HG02840 (cell line): ENCODE results near the gene AJUBA.
"Not testable (repeated sequence)": the region's sequence is repeated elsewhere in the genome, so short reads cannot be mapped to it uniquely, and the experiment has no call there.

Experiments used
- ATAC-seq: cut with Tn5 transposase; IDR thresholded peaks from one replicate; pipeline ENCODE4 v1.9.1; 2021; ENCODE audit warnings: mild to moderate bottlenecking, moderate library complexity, moderate number of reproducible peaks; ENCODE audit not compliant: unreplicated experiment, low FRiP score

AJUBA gene

DNA sequence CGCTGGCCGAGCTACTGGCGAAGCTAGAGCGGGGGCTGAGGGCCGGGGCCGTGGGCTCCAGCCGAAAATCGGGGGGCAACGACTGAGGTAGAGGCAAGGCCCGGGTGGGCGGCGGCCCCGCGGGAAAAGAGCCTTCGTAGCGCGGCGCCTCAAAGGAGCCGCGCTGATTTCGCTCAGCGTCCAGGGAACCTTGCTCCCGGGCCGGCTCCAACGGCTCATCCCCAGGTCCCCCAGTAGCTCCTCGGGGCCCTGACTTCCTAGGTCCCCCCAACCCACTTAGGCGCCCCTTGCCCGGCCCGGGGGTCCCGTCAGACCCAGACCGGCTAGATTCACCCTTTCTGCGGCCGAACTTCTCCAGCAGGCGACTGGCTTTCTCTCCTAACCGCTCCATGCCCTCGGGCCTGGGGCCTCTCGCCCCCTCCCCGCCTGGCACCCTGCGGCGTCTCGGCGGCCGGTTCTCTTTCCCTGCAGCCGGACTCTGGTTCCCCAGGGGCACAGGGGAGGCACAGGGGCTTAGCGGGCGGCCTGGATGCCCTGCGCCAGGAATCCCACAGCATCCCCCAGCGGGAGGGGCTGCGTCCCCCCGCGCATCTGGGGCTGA is 375 bp downstream of the AJUBA start:
- ATAC-seq, result no peak

DNA sequence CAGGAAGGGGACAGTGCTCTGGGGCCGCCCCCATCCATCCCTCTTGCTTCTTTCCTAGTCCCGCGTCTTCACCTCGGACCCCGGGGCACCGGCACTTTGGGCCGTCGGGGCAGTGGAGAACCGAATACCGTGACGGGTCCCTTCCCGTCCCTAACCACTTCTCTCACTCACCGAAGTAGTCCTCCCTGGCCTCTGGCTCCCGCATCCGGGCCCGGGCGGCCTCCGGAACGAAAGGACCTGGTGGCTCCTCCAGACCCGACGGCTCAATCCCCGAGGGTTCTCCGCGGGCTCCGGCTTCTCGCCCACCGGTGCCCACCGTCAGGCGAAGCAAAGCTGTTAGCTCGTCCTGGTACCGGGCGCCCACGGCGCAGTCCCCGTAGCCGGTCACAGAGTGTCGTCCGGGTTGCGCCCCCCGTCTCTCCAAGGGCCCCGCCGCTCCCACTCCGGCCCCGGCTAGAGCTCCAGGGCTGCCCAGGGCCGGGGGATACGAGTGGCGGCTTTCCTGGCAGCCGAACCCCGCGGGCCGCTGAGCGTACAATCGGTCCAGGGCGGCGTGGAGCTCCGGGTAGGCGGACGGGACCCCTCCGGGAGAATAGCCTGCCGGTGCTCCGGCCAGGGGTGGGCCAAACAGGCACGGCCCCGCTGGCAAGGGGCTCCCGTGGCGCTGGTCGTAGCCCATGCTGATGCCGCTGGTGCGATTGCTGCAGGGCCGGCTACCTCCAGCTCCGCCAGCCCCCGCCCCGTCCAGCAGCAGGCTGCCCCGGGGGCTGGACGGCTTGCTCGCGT is 1.1 kb downstream of the AJUBA start:
- ATAC-seq, result no peak

- no peak for ATAC-seq
Observed at GRCh38 chr14:22980672-22981089, 1.7 kb downstream of the AJUBA start.

- no peak for ATAC-seq
Observed at GRCh38 chr14:22979748-22980392, 2.5 kb downstream of the AJUBA start.

GRCh38 chr14:22978981-22979671 is 3.2 kb downstream of the AJUBA start:
- ATAC-seq, result no peak

DNA sequence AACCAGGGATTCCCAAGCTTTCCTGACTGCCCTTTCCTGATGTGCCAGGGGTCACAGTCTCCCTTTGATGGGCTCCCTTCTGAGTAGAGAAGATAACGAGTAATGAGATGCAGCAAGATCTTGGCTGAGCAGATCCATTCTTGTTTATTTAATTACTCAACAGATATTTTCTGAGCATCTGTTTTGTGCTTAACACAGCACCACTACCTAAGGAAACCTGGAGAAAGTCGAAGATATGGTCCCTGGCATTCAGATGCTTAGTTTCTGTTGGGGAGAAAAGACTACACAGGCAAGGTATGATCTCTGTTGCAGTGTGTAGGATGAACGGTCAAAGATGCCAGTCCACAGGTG is 3.9 kb downstream of the AJUBA start:
- no peak for ATAC-seq

- no peak for ATAC-seq
Observed at GRCh38 chr14:22977684-22978486, 4.5 kb downstream of the AJUBA start.

- ATAC-seq, result no peak
Observed at GRCh38 chr14:22977434-22977683, 5.0 kb downstream of the AJUBA start.

DNA sequence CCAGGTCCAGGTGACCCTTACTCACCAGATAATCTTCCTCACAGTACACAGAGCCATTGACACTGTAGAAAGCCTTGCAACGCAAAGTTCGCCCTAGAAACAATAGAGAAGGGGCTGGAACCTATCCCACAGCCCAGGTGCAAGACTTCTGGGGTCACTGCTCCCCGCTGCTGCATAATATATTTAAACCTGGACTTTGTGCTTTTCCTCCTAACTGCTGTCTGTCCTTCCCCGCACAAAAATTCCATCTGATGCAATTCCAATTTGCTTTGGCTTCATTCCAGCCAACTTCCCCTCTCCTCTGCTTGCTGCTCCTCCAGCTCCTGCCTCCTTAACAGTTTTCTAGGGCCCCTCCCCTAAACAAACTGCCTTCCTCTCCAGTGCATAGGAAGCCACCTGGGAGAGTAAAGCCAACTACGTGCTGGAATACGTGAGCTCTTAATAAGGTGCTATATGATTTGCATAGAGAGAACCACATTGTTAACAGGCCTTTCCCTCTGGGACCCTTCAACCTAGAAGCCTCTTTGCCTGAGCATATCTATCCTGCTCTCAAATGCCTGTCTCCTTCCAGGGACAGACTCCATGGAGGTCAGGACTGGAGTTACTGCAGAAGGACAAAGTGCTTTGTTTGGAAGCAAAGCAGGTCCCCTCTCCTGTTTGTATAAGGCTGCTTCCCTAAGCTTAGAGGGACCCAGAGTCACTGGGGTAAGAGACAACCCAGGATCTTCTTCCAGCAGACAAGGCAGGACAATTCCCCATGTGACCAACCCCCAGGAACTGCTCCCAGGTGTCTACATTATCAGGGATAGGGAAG is 5.5 kb downstream of the AJUBA start:
- no peak for ATAC-seq

- no peak for ATAC-seq
Observed at GRCh38 chr14:22974530-22975313, 7.6 kb downstream of the AJUBA start.

- ATAC-seq, result no peak
Observed at GRCh38 chr14:22973217-22974032, 8.9 kb downstream of the AJUBA start.

GRCh38 chr14:22972313-22972930 is 9.9 kb downstream of the AJUBA start:
- ATAC-seq, result no peak

GRCh38 chr14:22971152-22971551 is 11.2 kb downstream of the AJUBA start:
- no peak for ATAC-seq

- ATAC-seq, result no peak
Observed at GRCh38 chr14:22966783-22967269, 15.5 kb downstream of the AJUBA start.

GRCh38 chr14:22965916-22966782 is 16.2 kb downstream of the AJUBA start:
- ATAC-seq, result not testable (repeated sequence)

- ATAC-seq, result no peak
Observed at GRCh38 chr14:22962061-22962676, 20.2 kb downstream of the AJUBA start.
